Right cardiac atrium (tissue), 5 donors: ENCODE data around the gene REXO2. TPM values are rescaled to one million over a fixed set of nuclear protein-coding genes. Genes with fewer than 3 reads are reported as not detected.

Experiments
- ATAC-seq, 2 donors: fragments of 200-7000 bp; cut with Tn5 transposase; one replicate each; pipeline versions ENCODE4 v1.8.0 to v1.9.1; 2020; ENCODE audit warnings: moderate library complexity in 2 of 2, mild to moderate bottlenecking in 1 of 2
- DNase-seq, 3 donors: peaks; one replicate each; pipeline ENCODE4 v3.0.0-alpha.2; 2020
- H3K27ac ChIP-seq: one replicate; pipeline ENCODE4 v1.5.1; 2013; ENCODE audit warnings: mild to moderate bottlenecking, low read length, control low read depth, moderate library complexity
- H3K27me3 ChIP-seq: one replicate; pipeline ENCODE4 v1.6.1; 2013; ENCODE audit not compliant: control insufficient read depth, insufficient read depth
- H3K4me1 ChIP-seq: one replicate; pipeline ENCODE4 v1.6.1; 2013; ENCODE audit warnings: low read length; ENCODE audit not compliant: control insufficient read depth, insufficient read depth
- H3K4me3 ChIP-seq: one replicate; pipeline ENCODE4 v1.5.1; 2013; ENCODE audit warnings: low read length, control low read depth
- H3K9me3 ChIP-seq: one replicate; pipeline ENCODE4 v1.6.1; 2013; ENCODE audit warnings: low read length; ENCODE audit not compliant: control insufficient read depth
- WGBS: extraction: QIAGEN DNeasy Blood & Tissue Kit; methylation state at CpG from one replicate; pipeline ENCODE4 v1.1.7; 2013; 5-methylcytosine and 5-hydroxymethylcytosine counted together
- intact Hi-C, 4 donors: fragments of 100-400 bp; cut with DNase I; formaldehyde crosslinking; loops; one replicate each; pipeline versions ENCODE4 v1.11.0 to v1.14.0; 2022 to 2023
- polyA plus RNA-seq: library from polyadenylated mRNA; stranded (reverse); fragments of 200-250 nt; gene quantifications from one replicate; pipeline ENCODE4 v1.2.3, GENCODE V29; 2013
- total RNA-seq, 4 donors: library from RNA; stranded (reverse); fragmentation: NEBNext Ultra II Directional; extraction: Animal tissue kit (Norgen Biotek cat#: 25700); gene quantifications; one replicate each; pipeline ENCODE4 v1.2.1, GENCODE V29; 2021
- donor health status: healthy with polysubstance abuse.
- donor health status: DM: no; HTN: yes; CAD: no.
- donor health status: DM: no; HTN: no; CAD: no.
- donor health status: DM: no; HTN: yes; CAD: no; lungs with severe emphysema.
- donor health status: DM: yes; HTN: yes; CAD: no.

Gene REXO2
- total and polyA plus RNA-seq, 5 donors, result 119 to 175 (median 125) TPM

DNA sequence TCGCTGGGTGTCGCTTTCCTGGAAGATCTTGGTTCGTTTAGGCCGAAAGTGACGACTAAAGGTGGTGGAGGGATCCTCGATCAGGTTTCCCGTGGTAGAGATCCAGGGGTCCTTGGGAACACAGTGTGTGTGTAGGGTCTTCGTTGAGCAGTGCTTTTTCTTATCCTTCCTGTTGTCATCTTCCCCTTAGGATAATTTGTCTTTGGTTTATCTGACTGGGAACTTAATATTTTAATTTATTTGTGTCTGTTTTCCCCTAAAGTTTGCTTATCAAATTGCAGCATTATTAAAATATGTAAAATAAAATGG lies 38.4 kb upstream of the REXO2 start:
- WGBS, result 0% methylated on average over 8 of the region's 8 CpGs
- DNase-seq, result no peak
- H3K27ac ChIP-seq, result peak overlapping the region; percentile 96
- intact Hi-C loops, result loop anchor here in 1 of 4 donors (5.0 kb wide), 1 partner anchor 36 kb away; the partner anchor contains the start of gene REXO2
- no peaks in the 10 kb centered on the region for H3K9me3 ChIP-seq
- H3K4me1 ChIP-seq, result peaks cover 1% of the 10 kb centered on the region
- peak overlapping the region; percentile 98 for H3K4me3 ChIP-seq
- no peaks in the 10 kb centered on the region for H3K27me3 ChIP-seq
- ATAC-seq, result no peak

DNA sequence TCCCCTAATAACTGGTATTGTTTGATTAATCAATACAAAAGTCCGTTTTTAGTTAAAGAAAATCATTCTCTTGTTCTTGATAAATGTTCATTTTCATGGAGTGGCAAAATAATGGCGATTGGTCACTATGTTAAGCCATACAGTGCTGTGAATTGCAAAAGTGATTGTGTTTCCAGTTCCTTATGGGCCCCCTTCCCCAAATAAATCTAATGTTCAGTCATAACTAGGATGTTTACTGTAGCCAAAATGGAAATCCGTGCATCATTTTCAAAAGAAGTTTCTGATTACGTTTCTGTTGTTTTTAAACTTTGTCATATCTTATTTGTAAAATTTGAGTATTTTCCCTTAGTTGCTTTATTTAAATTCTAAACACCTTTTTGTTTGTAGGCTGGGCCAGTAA lies 38.0 kb upstream of the REXO2 start:
- DNase-seq, result no peak
- H3K9me3 ChIP-seq, result no peaks in the 10 kb centered on the region
- WGBS, result 2% methylated on average over 4 of the region's 4 CpGs
- H3K4me3 ChIP-seq, result peak overlapping the region; percentile 98
- intact Hi-C loops, result loop anchor here in 1 of 4 donors (5.0 kb wide), 1 partner anchor 36 kb away; the partner anchor contains the start of gene REXO2
- peaks cover 1% of the 10 kb centered on the region for H3K4me1 ChIP-seq
- no peak for ATAC-seq
- H3K27ac ChIP-seq, result no peak overlapping the region
- no peaks in the 10 kb centered on the region for H3K27me3 ChIP-seq

DNA sequence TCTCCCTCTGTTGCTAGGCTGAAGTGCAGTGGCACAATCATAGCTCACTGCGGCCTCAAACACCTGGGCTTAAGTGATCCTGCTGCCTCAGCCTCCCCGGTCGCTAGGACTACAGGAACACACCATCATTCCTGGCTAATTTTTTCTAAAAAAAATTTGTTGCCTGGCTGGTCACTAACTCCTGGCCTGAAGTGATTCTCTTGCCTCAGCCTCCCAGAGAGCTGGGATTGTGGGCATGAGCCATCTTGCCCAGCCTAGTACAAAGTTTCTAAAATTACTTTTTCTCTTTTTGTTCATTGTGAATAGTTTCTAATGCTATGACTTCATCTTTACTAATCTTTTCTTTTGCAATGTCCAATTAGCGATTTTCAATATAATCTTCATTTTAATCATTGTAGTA lies 26.3 kb upstream of the REXO2 start:
- DNase-seq (no peak), ATAC-seq (no peak)
- H3K4me1 ChIP-seq, result peaks cover 4% of the 10 kb centered on the region
- 96% methylated on average over 4 of the region's 4 CpGs for WGBS
- no peak overlapping the region for H3K4me3 ChIP-seq
- no peaks in the 10 kb centered on the region for H3K27me3 ChIP-seq
- no peaks in the 10 kb centered on the region for H3K9me3 ChIP-seq
- no peak overlapping the region for H3K27ac ChIP-seq
- intact Hi-C loops, result no loop called here

DNA sequence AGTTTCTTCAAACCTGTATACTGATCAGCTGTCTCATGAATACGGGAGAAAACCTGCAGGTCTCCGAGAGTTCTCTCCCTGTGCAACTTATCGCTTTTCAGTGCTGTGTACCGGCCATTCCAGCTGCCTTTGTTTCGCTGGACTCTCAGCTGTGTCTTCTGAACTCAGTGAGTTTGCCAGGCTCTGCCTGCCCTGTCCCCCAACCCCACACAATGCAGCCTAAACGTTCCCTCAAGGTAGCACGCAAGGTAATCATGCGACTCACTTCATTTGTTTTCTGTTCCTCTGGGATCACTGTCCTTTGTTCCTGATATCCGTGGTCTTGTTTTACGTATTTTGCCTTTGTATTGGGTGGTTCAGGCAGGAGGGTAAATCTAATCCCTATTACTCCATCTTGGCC lies 25.3 kb upstream of the REXO2 start:
- H3K27me3 ChIP-seq, result no peaks in the 10 kb centered on the region
- DNase-seq (no peak), ATAC-seq (no peak)
- no peaks in the 10 kb centered on the region for H3K9me3 ChIP-seq
- no peak overlapping the region for H3K4me3 ChIP-seq
- intact Hi-C loops, result no loop called here
- H3K4me1 ChIP-seq, result peaks cover 4% of the 10 kb centered on the region
- H3K27ac ChIP-seq, result no peak overlapping the region
- WGBS, result 92% methylated on average over 10 of the region's 10 CpGs

DNA sequence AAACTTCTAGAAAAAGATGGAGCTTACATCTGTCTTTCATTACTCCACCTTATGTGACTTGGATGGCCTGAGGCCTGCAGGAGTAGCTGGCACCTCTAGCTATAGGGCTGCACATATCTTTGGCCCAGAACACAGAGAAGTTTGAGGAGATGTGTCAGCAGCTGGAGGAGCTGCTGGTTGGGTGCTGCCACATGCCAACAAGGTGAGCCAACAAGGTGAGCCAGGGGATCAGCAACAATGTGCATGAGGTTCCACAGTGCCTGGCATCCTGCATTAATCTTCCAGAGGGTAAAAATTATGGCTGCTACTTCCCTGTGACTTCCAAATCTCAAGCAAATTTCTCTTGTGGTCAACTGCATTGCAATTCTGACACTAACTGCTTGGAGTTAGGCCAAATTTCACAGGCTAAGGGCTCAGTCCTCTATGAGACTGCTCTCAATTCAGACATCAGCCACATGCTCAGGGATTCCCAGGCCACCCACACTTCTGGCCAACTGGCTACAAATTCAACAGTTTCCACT lies 22.8 kb upstream of the REXO2 start:
- H3K27me3 ChIP-seq, result no peaks in the 10 kb centered on the region
- DNase-seq (no peak), ATAC-seq (peak; percentile 50 to 75)
- H3K9me3 ChIP-seq, result no peaks in the 10 kb centered on the region
- no peak overlapping the region for H3K27ac ChIP-seq
- no peak overlapping the region for H3K4me3 ChIP-seq
- H3K4me1 ChIP-seq, result peaks cover 4% of the 10 kb centered on the region
- intact Hi-C loops, result no loop called here

DNA sequence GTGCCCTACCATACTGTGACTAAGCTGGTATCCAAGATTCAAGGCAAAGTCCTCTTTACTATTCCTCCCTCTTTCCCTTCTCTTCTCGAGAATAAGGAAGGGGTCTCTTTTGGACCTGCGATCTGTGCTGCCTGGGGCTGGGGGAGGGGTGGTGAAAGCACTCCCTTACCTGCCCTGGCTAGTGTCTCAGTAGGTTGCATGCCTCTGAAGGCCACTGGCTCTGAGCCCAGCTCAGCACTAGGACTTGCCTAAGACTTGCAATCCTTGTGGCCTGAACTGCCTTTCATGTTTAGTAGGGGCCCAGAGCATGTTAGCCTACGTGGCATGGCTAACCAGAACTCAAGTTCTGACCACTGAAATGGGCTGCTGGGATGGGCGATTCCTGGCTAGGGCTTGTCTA lies 13.0 kb upstream of the REXO2 start:
- Histone ChIP-seq H3K9me3 (no peaks in the 10 kb centered on the region), H3K27me3 (no peaks in the 10 kb centered on the region), H3K4me3 (no peak overlapping the region), H3K27ac (no peak overlapping the region), H3K4me1 (no peaks in the 10 kb centered on the region)
- ATAC-seq, result peak in 1 of 2 donors; percentile 25
- intact Hi-C loops, result no loop called here
- WGBS, result 98% methylated on average over 4 of the region's 4 CpGs
- peak in 1 of 3 donors; percentile 22 for DNase-seq

DNA sequence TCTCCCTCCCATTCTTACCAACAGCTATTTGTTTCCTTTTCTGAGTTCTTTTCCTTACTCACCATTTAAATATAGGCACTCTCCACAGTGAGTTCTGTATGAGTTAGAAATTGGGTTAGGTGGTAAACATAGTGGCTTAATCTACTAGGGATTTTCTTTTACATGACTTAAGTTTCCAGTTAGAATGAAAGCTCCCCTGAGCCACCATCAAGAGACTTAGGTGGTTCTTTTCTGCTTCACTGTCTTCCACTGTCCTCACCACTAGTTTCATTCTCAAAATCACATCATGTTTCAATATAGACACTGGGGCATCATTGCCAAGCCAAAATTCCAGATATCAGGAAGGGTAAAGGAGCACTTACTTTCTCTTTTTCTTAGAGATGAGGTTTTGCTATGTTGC lies 9.0 kb upstream of the REXO2 start:
- Histone ChIP-seq H3K27ac (no peak overlapping the region), H3K27me3 (no peaks in the 10 kb centered on the region), H3K4me3 (no peak overlapping the region), H3K4me1 (no peaks in the 10 kb centered on the region), H3K9me3 (no peaks in the 10 kb centered on the region)
- intact Hi-C loops, result no loop called here
- DNase-seq (no peak), ATAC-seq (no peak)

DNA sequence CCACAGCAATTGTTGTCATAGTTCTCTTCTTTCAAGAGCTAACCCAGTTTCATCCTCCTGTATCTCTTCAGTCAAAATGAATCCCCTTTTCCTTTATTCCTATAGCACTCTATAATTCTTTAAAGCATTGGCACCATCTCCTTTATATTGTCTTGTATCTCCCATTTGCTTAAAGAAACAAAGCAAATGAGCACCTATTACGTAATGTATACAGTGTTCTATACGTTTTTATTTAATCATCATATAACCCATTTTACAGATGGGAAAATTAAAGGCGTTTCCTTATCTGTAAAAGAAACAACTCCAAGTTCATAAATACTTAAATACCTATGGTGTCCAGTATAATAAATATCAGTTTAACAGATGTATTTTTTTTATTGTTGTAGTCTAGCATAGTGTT lies 6.4 kb upstream of the REXO2 start:
- no peaks in the 10 kb centered on the region for H3K27me3 ChIP-seq
- no peak for DNase-seq
- no peaks in the 10 kb centered on the region for H3K9me3 ChIP-seq
- intact Hi-C loops, result no loop called here
- ATAC-seq, result no peak
- WGBS, result 90% methylated on average over 3 of the region's 3 CpGs
- no peak overlapping the region for H3K27ac ChIP-seq
- no peaks in the 10 kb centered on the region for H3K4me1 ChIP-seq
- no peak overlapping the region for H3K4me3 ChIP-seq

DNA sequence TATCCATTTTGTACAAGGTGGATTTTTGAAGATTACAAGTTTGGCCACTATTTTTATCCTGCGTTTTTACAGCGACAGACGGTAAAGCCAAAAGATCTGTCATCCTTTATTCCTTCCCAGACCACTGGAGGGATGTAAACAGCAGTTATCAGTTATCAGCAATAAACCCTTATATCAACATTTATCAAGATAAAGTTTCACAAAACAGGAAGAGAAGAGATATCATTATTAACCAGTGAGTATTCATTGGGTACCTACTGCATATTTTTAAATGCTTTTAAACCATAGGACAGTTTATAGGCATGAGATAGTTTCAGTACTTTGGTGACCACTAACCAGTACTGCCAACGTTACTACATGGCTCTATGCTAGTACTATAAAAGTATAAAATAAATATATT lies 5.9 kb upstream of the REXO2 start:
- no peak for DNase-seq
- intact Hi-C loops, result no loop called here
- Histone ChIP-seq H3K4me3 (no peak overlapping the region), H3K27ac (no peak overlapping the region), H3K27me3 (no peaks in the 10 kb centered on the region), H3K4me1 (no peaks in the 10 kb centered on the region), H3K9me3 (no peaks in the 10 kb centered on the region)
- WGBS, result 53% methylated on average over 4 of the region's 4 CpGs
- no peak for ATAC-seq

DNA sequence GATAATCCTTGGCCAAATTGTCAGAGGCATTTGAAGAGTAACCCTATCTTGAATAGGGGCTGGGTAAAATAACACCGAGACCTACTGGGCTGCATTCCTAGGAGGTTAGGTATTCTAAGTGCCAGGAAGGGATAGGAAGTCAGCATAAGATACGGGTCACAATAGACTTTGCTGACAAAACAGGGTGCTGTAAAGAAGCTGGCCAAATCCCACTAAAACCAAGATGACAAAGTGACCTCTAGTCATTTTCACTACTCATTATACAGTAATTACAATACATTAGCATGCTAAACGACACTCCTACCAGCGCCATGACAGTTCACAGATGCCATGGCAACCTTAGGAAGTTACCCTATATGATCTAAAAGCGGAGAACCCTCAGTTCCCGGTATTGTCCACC lies 964 bp upstream of the REXO2 start:
- no peak overlapping the region for H3K4me3 ChIP-seq
- no peaks in the 10 kb centered on the region for H3K27me3 ChIP-seq
- 67% methylated on average over 6 of the region's 6 CpGs for WGBS
- no peaks in the 10 kb centered on the region for H3K4me1 ChIP-seq
- intact Hi-C loops, result loop anchor here in 1 of 4 donors (5.0 kb wide), 1 partner anchor 36 kb away; the partner anchor contains the start of genes C11orf71 and RBM7
- ATAC-seq, result peak in 1 of 2 donors; percentile 51
- no peak overlapping the region for H3K27ac ChIP-seq
- no peak for DNase-seq
- H3K9me3 ChIP-seq, result no peaks in the 10 kb centered on the region

DNA sequence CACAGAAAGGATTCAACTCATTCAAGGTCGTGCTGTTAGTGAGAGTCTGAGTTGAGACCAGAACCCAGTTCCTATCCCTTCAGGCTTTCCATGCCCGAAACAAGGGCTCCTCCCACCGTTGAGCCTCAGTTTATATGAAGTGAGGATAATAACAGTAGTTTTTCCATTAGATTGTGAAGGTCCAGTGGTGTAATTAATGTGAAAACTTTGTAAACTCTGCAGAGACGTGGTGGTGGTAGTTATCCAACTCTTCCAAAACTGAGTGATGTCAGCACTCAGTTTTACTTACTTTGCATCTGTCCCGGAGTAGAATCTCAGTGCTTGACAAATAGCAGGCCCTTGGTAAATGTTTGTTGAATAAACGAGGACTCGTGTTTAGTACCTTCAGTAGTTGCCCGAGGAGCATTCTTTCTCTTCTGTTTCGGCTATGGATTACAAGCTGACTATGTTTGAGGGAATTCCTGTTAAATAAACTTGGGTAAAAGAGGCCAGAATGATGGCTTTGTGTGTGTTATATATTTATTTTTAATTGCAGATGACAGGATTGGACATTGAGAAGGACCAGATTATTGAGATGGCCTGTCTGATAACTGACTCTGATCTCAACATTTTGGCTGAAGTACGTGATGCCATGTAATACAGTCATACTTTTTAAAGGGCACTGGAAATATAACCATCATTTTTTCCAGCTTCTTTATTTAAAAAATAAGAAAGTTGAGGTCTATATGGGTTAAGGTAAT lies 1.0 kb downstream of the REXO2 start:
- H3K27me3 ChIP-seq, result no peaks in the 10 kb centered on the region
- WGBS, result 10% methylated on average over 10 of the region's 10 CpGs
- H3K4me3 ChIP-seq, result peak overlapping the region; percentile 81
- DNase-seq, result no peak
- ATAC-seq, result no peak
- no peaks in the 10 kb centered on the region for H3K9me3 ChIP-seq
- intact Hi-C loops, result no loop called here
- H3K27ac ChIP-seq, result peak overlapping the region; percentile 79
- no peaks in the 10 kb centered on the region for H3K4me1 ChIP-seq
